OCI-M1 (cell line): ENCODE data around the gene TRAIP.
"Not testable (repeated sequence)": the region's sequence is repeated elsewhere in the genome, so short reads cannot be mapped to it uniquely, and the experiment has no call there.

Experiments
- DNase-seq: peaks from one replicate; lab custom pipeline; 2025; lab: John Stamatoyannopoulos, UW

The TRAIP gene, protein sequence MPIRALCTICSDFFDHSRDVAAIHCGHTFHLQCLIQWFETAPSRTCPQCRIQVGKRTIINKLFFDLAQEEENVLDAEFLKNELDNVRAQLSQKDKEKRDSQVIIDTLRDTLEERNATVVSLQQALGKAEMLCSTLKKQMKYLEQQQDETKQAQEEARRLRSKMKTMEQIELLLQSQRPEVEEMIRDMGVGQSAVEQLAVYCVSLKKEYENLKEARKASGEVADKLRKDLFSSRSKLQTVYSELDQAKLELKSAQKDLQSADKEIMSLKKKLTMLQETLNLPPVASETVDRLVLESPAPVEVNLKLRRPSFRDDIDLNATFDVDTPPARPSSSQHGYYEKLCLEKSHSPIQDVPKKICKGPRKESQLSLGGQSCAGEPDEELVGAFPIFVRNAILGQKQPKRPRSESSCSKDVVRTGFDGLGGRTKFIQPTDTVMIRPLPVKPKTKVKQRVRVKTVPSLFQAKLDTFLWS

DNA sequence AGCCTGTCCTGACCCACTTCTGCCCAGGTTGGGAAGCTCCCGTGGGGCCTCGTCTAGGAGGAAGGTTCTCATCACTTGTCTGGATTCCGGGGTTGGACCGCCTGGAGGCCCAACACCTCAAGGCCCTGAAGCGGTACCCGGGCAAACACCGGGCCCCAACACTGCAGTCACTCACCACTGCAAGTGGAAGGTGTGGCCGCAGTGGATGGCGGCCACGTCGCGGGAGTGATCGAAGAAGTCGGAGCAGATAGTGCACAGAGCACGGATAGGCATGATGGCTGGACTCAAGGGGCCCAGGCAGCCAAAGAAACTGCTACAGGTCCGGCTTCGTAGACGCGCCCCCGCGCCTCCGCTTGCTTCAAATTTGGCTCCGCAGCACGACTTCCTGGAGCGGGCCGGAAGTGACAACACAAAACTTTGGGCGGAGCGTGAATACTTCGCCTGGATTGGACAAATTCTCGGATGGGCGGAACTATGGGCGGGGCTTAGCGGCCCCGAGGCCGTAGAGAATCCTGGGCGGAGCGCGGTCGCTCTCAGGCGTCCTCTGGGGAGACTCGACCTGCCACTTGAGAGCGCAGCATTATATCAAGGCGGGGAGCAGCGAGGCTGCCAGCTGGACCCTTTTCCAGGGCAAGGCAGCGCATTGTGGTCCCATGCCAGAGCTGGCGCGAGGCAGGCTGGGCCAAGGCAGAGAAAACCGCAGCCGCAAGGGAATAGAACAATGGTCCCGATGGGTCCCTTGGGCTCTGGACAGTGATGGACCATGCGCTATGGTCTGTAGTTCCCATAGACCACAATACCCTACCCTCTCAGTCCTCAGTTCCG, at the start of gene TRAIP:
Gene TRAIP (minus strand): TSS at position 384 of the 825 bp plus-strand sequence. CDS start 111 bp downstream, at position 273.
- peak; percentile 94 for DNase-seq

DNA sequence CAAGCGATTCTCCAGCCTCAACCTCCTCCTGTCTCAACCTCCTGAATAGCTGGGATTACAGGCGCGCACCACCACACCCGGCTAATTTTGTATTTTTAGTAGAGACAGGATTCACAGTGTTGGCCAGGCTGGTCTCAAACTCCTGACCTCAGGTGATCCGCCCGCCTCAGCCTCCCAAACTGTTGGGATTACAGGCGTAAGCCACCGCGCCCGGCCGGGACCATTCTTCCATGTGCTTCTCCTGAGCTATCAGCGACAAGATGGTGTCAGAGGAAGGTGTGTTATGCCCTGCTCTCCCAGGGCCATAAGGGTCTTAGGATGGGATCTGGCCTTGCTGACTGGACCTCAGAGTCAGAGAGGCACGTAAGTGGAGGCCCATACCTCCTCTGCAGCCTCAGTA, 48.1 kb upstream of the TRAIP start:
- DNase-seq = not testable (repeated sequence)

DNA sequence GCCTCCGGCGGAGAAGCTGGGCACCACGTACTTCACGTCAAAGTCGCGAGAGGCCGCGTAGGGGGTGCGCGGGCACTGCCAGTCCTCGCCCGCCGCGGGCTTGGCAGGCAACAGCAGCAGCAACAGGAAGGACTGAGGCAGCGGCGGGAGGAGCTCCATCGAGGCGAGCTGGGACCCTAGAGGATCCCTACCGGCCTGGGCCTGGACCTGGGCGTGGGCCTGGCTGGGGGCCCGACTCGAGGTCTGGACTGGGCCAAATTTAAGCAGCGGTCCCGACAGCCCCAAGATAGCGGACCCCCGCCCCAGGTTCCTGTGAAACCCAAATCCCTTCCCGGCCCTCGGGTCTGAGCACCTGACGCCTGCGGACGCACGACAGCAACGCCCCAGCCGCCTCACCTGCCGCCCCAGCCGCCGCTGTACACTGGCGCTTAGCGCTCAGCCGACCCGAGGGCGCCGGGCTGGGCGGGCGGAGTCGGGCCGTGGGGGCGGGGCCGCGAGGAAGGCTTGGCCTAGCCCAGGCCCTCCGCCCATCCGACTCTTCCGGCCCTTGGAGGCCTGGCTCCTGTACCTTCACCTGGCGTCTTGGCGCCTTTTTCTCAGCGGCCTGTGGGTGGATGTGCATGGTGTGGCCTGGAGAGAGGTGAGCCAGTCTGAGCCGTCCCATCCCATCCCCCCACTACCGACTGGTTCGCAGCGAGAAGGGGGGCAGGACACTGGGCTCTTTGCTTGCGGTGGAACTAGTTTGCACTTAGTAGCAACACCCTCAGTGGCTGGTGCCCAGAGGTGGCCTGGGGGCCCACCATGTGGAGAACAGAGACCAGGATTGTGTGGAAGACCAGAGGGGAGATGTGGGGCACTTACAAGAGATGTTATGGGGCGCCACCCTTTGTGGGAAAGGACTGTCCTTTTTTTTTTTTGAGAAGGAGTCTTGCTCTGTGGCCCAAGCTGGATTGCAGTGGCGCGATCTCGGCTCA, 47.4 kb upstream of the TRAIP start, which contains the start of gene MST1R:
Gene MST1R (minus strand): TSS at position 423 of the 974 bp plus-strand sequence. CDS start 264 bp downstream, at position 159.
- peak; percentile 53 for DNase-seq

DNA sequence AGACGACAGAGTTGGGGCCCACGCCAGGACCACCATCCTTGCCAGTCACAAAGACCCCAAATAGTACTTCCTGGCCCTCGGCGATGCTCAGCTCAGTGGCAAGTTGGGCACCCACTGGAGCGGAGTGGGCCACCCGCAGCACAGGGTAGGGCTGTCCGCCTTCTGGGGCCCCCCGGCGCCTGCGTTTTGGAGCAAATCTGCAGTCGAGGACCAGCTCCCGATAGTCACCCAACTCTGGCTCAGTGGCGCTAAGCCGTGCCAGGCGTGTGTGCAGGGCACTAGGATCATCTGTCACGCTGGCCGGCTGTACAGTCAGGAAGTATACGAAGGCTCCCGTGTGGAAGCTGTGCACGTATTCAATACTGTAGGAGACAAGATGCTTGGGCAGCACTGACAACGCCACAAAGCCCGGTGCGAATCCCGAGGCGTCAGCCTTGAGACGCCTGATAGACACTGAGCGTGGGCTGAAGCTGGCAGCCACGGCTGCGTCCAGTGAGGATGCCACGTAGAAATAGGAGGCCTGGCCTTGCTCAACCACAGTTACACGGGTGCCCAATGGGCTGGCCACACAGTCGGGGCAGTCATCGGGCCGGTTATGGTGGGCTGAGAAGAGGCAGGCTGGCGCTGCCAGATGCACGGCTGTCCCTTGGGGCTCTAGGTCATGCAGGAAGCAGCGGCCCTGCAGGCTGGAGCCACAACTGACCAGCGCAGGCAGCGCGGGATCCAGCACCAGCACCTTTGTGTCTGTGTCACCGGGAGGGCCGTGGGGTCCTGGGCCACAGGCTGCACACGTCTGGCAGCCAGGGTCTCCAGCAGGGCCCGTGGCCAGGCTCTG, 46.4 kb upstream of the TRAIP start:
- no peak for DNase-seq

DNA sequence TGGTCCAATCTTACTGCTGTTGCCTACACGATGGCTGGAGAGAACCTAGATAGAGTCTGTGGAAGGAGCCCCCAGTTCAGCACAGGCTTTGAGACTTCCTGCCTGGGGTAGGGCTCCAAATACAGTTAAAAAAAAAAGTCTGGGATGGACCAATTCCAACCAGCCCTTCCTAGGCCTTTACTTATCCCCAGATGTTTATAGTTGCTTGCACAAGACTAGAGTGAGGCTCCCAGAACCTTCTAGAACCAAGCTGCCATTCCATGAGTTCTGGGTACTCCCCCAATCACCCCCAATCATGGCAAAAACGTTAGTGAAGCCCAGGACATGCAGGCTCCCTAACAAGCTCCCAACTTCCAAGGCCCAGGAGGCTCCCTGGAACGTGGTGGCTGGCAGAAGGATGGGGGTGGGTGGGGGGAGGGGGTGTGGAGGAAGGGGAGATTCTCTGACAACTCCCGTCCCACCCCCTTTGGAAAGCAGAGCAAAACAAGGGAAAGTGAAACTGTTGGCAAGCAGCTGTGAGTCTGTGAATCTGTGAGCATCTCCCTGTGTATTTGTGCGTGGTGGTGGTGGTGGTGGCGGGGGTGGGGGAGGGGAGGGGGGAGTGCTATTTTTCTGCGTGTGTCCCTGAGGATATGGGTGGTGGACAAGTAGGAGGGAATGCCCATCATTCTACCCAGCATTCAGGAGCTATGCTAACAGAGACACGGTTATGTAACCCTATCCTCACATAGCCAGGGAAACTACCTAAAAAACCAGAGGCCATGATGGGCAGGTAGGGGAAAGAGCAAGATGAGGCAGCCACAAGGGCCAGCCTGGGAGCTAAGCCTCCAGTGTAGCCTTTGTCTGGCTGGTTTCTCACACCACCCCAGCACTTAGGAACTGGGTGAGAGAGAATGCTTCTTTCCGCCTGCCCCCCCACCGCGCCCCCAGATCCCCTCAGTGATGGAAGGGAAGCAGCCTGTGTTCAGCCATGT, 45.3 kb upstream of the TRAIP start:
- no peak for DNase-seq

DNA sequence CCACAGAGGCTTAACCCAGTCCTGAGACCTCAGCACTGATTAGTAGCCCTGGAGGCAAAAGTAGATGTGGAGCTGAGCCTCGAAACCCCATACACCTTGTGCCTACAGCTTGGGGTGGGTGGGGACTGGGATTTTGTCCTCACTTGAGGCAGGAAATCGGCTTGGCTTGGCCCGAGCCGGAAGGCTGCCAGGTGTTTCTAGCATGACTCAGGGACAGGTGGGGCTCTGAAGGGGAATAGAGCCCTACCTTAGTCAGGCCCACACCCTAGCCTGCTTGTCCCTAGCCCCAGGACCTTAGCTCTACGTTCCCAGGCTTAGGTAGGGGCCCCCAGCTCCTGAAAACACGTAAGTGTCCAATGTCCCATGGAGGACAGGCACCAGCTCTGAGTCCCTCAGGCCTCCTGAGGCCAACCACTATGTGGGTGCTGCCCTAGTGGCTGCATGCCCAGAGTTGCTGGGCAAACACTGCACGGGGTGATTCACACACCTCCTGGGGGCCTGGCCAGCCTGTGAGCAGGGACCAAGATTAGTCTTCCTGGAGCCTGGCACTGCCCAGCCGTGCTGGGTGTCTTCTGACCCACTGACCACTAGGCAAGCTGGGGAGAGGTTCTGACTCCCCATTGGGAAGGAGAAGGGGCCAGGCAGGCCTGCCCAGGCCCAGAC, 44.3 kb upstream of the TRAIP start:
- DNase-seq = no peak

DNA sequence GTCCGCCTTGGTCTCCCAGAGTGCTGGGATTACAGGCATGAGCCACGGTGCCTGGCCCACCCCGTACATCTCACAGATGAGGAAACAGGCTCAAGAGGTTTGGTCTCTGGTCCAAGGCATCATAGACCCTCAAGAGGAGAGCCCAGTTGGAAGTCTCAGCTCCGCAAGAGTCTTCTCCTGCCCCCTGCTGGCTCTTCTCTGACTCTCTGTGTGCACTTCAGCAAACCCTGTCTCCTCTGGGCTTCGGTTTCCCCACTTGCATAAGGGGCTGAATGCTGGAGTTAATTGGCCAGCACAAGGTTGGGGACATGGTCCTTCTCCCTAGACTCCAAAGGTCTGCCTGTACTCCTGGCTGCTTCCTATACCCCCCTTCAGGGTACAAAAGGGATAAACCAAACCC, 43.5 kb upstream of the TRAIP start:
- DNase-seq = peak; percentile 31

DNA sequence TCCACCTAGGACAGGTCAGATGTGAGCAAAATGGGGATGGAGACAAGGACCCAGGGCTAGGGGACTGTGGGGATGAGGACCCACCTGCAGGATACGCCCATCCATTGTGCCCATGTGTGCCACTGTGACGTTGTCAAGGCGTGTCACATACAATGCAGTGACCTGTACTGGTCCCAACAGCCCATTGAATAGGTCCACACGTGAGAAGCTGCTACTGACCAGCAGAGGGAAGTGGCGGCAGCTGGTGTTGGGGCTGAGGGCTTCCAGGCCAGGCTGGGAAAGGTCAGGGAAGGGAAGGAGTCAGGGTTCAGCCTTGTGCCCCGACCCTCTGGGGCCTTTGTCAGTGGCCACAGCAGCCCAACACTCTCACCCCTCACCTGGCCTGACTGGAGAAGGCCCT, 42.6 kb upstream of the TRAIP start:
- DNase-seq = no peak

DNA sequence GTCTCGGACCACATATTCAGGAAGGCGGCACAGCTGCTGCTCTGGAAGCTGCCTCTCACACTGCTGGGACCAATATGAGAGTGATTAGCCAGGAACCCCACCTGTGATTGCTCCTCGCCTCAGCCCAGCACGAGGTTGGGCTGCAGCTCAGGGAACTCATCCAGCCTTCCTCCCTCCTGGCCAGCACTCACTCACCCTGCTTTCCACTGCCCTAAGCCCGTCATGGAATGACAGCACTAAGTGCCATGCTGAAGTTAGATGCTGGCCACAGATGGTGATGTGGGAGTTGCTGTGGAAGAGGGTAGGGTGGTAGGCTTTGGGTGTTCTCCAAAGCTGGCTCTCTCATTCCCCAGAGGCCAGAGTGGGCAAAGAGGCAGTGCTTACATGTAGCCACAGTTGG, 40.0 kb upstream of the TRAIP start:
- no peak for DNase-seq

DNA sequence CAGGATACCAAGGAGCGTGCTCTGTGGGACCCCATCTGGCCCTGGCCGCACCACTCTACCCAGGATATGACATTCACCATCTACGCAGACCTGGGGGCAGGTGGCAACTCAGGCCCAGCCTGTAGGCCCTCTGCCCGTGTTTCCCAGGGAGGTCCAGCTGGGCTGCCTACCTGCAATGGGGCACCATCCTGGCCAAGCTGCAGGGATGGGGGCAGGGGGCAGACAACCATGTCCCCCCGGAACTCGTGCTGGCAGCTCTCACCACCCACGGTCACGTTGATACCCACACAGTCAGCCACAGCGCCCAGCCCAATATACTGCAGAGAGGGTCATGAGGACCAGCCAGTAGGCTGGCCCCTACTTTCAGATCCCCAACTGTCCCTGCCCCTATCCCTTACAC, 39.4 kb upstream of the TRAIP start:
- DNase-seq = no peak

DNA sequence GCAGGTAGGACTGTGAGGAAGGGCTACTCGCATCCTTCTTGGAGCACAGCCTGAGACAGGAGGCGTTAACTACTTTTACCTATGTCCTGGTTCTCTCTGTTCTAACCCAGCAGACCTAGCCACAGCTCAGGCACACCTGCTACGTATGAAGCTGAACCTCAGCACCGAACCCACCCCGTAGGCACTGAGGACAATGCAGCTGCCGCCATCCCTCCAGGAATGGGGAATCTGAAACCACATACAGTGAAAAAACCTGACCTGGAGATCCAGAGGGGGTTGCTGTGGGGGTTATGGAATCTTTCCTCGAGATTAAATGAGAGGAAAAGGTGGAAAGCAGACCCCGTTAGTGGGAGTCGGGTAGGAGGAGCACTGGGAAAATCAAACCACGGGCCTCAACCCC, 32.9 kb upstream of the TRAIP start:
- no peak for DNase-seq

DNA sequence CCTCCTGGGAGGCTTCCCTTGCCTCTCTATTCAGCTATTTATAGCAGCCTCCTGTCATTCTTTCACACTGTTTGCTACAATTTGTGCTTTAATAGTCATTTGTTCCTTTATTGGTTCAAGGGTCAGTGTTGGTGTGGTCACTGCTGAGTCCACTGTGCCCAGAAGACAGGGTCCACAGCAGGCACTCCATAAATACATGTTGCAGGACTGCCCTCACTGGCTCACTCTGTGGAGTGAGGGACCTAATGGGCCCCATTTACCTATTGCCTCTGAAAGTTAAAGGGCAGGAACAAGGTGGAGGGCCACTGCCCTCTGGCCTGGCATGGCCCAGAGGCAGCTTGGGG, 30.5 kb upstream of the TRAIP start:
- DNase-seq = no peak

DNA sequence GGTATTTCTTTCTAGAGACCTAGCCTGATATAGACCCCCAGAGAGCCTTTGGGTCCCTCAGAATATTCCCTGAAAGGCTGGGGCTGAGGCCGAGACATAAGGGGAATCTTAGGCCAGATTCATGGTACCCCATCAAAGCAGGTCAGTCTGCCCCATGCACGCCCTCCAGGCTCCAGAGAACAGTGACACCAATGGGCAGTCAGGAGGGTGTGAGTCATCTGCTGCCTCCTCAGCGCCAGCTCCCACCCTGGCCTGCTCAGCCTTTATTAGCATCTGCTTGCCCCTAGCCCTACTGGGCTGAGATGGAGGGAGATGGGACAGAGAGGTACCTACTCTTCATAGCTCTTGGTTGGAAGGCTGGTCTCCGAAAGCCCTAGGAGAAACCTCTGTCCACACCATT, 27.6 kb upstream of the TRAIP start:
- DNase-seq = no peak

DNA sequence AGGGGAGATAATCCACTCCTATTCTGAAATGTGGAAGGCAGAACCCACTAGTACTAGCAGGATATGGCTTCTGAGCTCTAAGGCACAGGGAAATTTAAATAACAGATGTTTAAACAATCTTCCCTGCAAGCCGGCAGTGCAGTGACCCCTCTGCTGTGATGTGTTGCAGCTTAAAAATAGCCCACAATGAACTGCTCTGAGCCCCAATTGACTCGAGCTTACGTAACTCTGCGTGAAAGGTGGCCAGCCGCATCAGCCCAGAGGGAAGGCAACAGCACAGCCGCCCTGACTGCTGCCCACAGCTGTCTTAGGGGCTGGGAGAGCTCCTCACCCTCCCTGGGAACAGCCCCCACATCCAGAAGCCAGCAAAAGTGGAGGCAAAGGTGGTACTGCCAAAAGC, 25.8 kb upstream of the TRAIP start:
- no peak for DNase-seq

DNA sequence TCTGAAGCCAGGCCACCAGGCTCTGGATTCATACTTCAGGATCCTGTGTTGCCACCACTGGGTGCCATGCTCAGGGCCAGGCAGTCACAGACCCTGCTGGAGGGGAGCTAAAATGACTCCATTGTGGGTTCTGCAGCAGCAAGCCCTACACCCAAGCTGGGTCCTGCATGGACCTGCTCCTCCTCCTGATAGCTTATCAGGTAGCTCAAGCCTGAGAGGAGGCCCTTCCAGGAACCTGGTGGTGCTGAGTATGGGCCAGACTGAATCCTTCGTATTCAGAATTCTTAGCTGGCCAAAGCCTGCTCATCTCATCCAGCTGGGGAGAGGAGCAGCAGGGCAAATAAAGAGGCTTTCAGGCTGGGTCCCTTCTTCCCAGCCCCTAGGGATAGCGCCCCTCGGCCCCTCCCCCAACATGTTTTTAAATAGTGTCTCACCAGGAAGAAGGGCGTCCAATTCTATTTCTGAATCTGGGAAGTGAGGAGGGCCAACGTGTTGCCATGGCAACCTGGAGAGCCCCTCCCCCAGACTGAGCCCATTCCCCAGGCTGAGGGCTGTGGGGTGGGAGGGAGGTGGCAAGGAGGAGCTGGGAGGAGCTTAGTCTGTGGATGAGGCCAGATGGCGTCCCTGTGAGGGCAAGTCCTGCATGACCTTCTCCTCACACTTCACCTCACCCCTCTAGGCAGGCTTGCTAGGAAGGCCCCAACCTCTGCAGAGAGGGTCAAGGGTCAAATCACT, 24.4 kb upstream of the TRAIP start:
- DNase-seq = peak; percentile 29

DNA sequence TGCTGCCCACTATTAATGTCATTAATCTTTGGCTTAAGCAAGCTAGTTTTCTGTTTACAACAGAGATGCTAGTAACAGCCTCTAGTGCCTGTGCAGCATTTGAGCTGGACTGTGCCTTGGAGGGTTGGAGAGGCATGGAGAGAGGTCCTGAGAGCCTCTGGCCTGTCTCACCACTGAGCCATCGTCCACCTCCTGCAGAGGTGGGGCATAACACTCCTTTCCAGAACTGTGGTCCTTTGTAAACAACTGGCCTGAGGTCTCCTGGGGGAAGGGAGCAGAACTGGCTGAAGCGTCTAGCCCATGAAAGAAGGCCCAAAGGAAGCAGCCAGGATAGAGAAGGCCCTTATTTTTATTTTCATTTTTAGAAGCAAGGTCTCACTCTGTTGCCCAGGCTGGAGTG, 23.4 kb upstream of the TRAIP start:
- no peak for DNase-seq

DNA sequence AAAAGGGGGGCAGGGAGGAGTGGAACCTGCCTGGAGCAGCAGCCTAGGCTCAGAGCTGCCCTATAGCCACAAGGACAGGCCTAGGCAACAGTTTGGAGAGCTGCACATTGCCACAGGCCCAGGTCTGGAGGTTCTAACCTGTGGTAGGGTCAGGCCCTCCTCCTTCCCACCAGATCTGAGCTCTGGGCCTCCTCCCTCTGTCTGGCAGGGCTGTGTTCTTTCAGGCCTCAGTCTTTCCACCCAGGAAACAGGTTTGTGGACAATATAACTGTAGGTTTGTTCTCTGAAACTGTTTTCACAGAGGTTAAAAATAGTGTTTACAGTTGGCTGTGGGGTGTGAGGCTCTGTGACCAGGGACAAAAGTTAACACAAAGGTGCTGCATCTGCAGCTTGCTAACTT, 22.3 kb upstream of the TRAIP start:
- DNase-seq = no peak

DNA sequence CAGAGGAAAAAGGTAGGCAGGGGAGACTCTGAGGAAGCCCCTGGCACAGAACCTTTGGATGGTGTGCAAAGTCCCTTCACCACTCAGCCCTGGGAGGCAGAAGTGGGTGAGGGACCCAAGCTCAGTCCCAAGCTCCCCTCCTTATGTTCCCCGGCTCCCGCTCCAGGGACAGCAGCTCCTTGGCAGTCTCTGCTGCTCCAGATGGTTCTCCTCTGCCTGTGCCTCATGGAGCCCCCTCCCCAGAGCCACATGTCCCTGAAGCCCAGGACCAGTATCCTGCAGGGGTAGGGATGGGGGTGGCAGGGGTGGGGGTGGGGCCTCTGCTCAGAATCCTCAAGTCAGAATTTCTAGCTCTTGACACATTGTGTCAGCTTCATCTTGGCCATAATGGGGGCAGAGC, 21.4 kb upstream of the TRAIP start:
- no peak for DNase-seq

DNA sequence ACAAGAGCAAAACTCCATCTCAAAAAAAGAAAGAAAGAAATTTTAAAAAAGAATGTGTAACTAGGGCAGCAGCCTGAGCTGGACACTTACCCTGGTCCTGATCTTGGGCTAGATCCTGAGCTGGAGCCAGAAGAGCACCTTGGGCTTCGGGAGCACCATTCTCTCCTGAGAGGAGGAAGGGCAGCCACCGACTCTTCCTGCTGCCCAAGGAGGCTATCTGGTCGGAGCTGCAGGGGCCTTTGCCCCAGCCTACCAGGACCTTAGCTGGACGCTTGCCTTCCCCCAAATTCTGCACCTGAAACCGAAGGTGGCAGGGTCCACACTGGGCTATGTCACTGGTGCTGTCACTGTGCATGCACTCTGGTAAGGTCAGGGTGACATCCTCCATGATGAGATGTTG, 20.2 kb upstream of the TRAIP start:
- no peak for DNase-seq
